D721Med (cell line): Measurements from ENCODE around the gene CFAP77.

Source experiments
- DNase-seq: peaks from one replicate; pipeline ENCODE4 v3.0.0; 2011; ENCODE audit warnings: low spot score; ENCODE audit not compliant: insufficient read length
- FAIRE-seq: peaks from 2 replicates; lab custom pipeline; 2011; peaks lifted over from hg19 to GRCh38; lab: Jason Lieb, UNC
- CTCF ChIP-seq: IDR thresholded peaks from 2 replicates; pipeline ENCODE4 v1.5.1; 2012; ENCODE audit warnings: mild to moderate bottlenecking, control low read depth; ENCODE audit not compliant: insufficient read depth; ENCODE audit errors: missing control alignments

Gene CFAP77

DNA sequence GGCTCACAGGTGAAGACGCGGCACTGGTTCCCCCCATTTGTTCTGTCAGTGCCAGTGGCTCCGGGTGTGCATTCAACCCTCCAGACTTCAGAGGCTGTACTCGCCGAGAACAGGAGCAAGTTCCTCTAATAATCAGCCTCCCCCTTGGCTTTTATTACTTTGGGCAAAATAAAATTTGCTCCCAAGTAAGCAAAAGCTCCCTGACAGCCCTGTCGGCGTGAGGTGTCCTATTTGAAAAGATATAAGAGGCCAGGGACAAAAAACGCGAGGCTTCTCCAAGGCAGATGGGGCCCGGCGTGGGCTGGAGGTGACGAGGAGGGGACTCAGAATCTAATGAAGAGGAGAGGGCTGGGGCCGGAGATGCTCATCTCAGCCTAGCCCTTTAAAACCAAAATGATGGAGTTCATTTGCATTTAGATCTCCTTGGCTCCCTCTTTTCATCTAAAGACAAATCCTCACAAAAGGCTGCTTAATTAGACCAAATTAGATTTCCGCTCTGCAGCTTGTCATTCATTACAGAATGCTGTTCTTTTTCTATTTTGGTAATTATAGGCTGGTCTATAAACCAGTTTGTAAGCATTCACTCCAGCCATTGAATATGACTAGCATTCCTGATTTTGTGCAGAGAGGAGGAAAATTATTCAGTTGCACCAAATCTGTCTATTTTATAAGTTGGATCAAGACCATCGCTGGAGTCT is 68.5 kb downstream of the CFAP77 start:
- DNase-seq (no peak), FAIRE-seq (no peak)
- no peak for TF ChIP-seq CTCF

- TF ChIP-seq CTCF, result no peak
- FAIRE-seq (no peak), DNase-seq (no peak)
Observed at GRCh38 chr9:132479733-132480132, 69.7 kb downstream of the CFAP77 start.

DNA sequence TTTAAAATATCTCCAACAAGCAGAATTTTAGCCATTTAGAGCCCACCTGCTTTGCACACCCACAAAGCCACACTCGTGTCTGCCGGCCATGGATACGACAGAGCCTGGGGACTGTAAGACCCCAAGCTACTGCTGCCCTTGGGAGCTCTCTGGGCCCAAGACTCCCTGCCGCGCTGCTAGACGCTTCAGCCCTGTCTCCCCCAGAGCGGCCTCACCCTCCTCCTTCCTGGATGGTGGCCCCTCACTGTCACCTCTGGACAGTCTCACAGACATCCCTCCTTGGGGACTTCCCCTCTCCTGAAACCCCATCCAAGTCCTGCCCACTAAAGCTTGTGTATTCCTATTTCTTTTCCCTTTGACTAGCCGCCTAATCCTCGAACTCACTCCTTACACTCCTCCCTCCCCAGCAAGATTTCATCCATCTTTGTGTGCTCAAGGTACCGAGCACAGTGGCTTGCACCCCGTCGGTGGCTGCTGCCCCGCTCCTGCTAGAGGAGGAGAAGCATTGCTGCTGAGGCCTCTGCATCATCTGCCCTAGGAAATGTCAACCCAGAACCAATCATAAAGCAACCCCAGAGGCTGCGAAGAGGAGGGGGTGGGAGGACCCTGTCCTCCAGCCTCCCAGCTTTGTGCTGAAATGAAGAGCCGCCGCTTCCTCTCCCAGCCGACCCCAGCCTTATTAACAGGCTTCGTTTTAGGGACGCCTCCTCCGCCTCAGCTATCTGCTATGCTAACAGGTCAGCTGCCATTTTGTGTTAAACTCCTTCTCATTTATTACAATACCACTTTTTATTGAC is 71.2 kb downstream of the CFAP77 start:
- no peak for TF ChIP-seq CTCF
- no peak for DNase-seq
- FAIRE-seq, result no peak

GRCh38 chr9:132482196-132482813 is 72.3 kb downstream of the CFAP77 start:
- TF ChIP-seq CTCF, result no peak
- DNase-seq, result no peak
- FAIRE-seq, result no peak

DNA sequence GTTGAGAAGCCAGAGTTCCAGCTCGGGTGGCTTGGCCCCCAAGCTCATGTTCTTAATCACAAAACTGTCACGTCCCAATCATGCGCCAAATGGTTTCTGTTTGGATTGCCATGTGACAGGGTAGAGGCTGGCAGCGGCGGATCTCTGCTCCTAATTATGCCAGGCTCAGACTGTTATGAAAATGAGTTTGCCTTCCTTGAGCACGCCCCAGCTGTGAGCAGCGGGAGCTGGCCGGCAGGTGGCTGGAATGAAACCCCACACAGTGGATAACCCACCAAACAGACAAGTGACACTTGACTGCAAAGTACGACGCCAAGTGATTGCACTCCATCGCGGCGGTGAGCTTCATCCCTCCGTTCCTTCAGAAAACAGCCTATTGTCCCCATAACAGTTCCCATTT is 75.4 kb downstream of the CFAP77 start:
- no peak for TF ChIP-seq CTCF
- FAIRE-seq, result no peak
- DNase-seq, result no peak

DNA sequence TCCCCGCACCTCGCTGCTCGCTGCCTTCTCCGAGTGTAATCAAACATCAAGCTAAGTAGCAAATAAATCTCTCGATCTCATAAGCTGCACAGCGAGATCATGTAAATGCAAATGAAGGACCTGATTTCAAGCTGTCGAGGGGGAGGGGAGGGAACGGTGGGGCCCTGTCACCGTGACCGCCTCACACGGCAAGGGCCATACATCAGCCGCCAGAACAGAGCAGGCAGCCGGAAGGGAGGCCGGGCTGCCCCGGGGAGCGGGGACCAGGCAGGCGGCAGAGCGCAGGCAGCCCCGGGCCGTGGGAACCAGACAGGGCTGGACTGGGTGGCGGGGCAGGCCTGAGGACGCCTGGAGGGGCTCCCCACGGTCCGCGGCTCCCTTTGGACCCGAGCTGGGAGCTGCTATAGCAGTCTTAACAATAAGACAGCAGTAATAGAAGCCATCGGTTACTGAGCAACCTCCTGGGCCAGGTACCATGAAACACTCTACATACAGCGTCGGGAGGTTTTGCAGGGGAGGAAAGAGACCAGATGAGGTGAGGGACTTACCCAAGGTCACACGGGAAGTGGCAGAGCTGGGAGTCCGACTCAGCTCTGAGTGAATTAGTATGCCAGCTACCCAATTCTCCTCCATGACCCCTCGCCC is 76.8 kb downstream of the CFAP77 start:
- no peak for FAIRE-seq
- peak; percentile 47 for DNase-seq
- no peak for TF ChIP-seq CTCF
